Mucosa of descending colon (tissue), 3 donors: ENCODE data around the gene THSD7B. TPM values are rescaled to one million over a fixed set of nuclear protein-coding genes. Genes with fewer than 3 reads are reported as not detected.

Source experiments
- ATAC-seq: fragments of 200-7000 bp; cut with Tn5 transposase; one replicate; pipeline ENCODE4 v1.9.1; 2020; ENCODE audit warnings: mild to moderate bottlenecking, moderate library complexity
- DNase-seq, 3 donors: peaks; one replicate each; pipeline ENCODE4 v3.0.0-alpha.2; 2020
- H3K36me3 ChIP-seq: fragments of 200-600 bp; one replicate; pipeline ENCODE4 v1.8.0; 2021; ENCODE audit warnings: low read depth, mild to moderate bottlenecking
- H3K4me1 ChIP-seq: fragments of 200-600 bp; one replicate; pipeline ENCODE4 v1.8.0; 2021; ENCODE audit warnings: low read depth, mild to moderate bottlenecking
- H3K4me3 ChIP-seq: fragments of 200-600 bp; one replicate; pipeline ENCODE4 v1.8.0; 2021; ENCODE audit warnings: mild to moderate bottlenecking
- H3K9me3 ChIP-seq: fragments of 200-600 bp; one replicate; pipeline ENCODE4 v1.8.0; 2021; ENCODE audit warnings: mild to moderate bottlenecking
- CTCF ChIP-seq: fragments of 200-600 bp; IDR thresholded peaks from one replicate; pipeline ENCODE4 v1.8.0; 2022; ENCODE audit warnings: antibody characterized with exemption, mild to moderate bottlenecking
- intact Hi-C, 2 donors: fragments of 100-400 bp; cut with DNase I in 1 of 2; cut with micrococcal nuclease in 1 of 2; formaldehyde crosslinking; loops; one replicate each; pipeline versions ENCODE4 v1.11.0 to v1.11.1; 2022; cut with DNase I, micrococcal nuclease
- long read RNA-seq, 2 donors: library from polyadenylated mRNA; unstranded; transcript quantifications; one replicate each; pipeline ENCODE4 v2.0.0, GENCODE V29; 2019 to 2021
- total RNA-seq, 3 donors: library from RNA; stranded (reverse); fragmentation: NEBNext Ultra II Directional in 2 of 3; extraction: Animal tissue kit (Norgen Biotek cat#: 25700) in 2 of 3; gene quantifications; one replicate each; pipeline versions ENCODE4 v1.2.1 to v1.2.4, GENCODE V29; 2021 to 2023
- donor health status: DM: no; HTN: no; CAD: no; lungs with moderate emphysema.
- donor health status: DM: no; HTN: no; CAD: no.
- donor health status: DM: no; HTN: yes; CAD: no.

THSD7B gene, protein sequence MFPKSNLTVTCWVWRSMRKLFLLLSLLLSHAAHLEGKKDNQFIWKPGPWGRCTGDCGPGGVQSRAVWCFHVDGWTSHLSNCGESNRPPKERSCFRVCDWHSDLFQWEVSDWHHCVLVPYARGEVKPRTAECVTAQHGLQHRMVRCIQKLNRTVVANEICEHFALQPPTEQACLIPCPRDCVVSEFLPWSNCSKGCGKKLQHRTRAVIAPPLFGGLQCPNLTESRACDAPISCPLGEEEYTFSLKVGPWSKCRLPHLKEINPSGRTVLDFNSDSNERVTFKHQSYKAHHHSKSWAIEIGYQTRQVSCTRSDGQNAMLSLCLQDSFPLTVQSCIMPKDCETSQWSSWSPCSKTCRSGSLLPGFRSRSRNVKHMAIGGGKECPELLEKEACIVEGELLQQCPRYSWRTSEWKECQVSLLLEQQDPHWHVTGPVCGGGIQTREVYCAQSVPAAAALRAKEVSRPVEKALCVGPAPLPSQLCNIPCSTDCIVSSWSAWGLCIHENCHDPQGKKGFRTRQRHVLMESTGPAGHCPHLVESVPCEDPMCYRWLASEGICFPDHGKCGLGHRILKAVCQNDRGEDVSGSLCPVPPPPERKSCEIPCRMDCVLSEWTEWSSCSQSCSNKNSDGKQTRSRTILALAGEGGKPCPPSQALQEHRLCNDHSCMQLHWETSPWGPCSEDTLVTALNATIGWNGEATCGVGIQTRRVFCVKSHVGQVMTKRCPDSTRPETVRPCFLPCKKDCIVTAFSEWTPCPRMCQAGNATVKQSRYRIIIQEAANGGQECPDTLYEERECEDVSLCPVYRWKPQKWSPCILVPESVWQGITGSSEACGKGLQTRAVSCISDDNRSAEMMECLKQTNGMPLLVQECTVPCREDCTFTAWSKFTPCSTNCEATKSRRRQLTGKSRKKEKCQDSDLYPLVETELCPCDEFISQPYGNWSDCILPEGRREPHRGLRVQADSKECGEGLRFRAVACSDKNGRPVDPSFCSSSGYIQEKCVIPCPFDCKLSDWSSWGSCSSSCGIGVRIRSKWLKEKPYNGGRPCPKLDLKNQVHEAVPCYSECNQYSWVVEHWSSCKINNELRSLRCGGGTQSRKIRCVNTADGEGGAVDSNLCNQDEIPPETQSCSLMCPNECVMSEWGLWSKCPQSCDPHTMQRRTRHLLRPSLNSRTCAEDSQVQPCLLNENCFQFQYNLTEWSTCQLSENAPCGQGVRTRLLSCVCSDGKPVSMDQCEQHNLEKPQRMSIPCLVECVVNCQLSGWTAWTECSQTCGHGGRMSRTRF (N-terminal part only)
- total RNA-seq: under 1 TPM in 1 of 3 donors, not detected in 2; 0.85 TPM
- long read RNA-seq, donor 1: 0 reads
- long read RNA-seq, donor 2: 0 reads

GRCh38 chr2:136765256-136766072 lies at the start of gene THSD7B:
THSD7B (plus strand) TSS chr2:136765545; CDS start chr2:136882179, 116,634 bp downstream.
- DNase-seq (no peak), ATAC-seq (no peak)
- no peak for TF ChIP-seq CTCF

GRCh38 chr2:136718273-136718672 lies 47.1 kb upstream of the THSD7B start:
- DNase-seq (no peak), ATAC-seq (no peak)
- no peaks in the 10 kb centered on the region for H3K36me3 ChIP-seq
- TF ChIP-seq CTCF: no peak
- H3K4me1 ChIP-seq: no peaks in the 10 kb centered on the region
- intact Hi-C loops: no loop called here
- no peak overlapping the region for H3K4me3 ChIP-seq
- no peaks in the 10 kb centered on the region for H3K9me3 ChIP-seq

More at GRCh38 chr2:136765256-136766072, at the start of gene THSD7B:
- Histone ChIP-seq H3K36me3 (no peaks in the 10 kb centered on the region), H3K4me1 (no peaks in the 10 kb centered on the region), H3K9me3 (no peaks in the 10 kb centered on the region), H3K4me3 (no peak within 1 kb of the TSS)
- intact Hi-C loops: no loop called here

- no peaks in the 10 kb centered on the region for H3K36me3 ChIP-seq
- no peak overlapping the region for H3K4me3 ChIP-seq
- no peaks in the 10 kb centered on the region for H3K4me1 ChIP-seq
- ATAC-seq (no peak), DNase-seq (no peak)
- no peaks in the 10 kb centered on the region for H3K9me3 ChIP-seq
- no peak for TF ChIP-seq CTCF
- intact Hi-C loops: no loop called here
These were observed 37.2 kb upstream of the THSD7B start for GRCh38 chr2:136727973-136728699.

GRCh38 chr2:136736236-136736635 lies 29.1 kb upstream of the THSD7B start:
- H3K4me1 ChIP-seq: no peaks in the 10 kb centered on the region
- no peak overlapping the region for H3K4me3 ChIP-seq
- ATAC-seq (no peak), DNase-seq (no peak)
- no peak for TF ChIP-seq CTCF
- no peaks in the 10 kb centered on the region for H3K9me3 ChIP-seq
- intact Hi-C loops: no loop called here
- H3K36me3 ChIP-seq: no peaks in the 10 kb centered on the region
